ENCODE measurements around the gene REXO4.
"Not testable (repeated sequence)": the region's sequence is repeated elsewhere in the genome, so short reads cannot be mapped to it uniquely, and the experiment has no call there.

Gene REXO4

GRCh38 chr9:133417541-133418461, at the start of gene REXO4:
TSS of gene REXO4 (minus strand) at chr9:133418010. CDS start at chr9:133417844, 166 bp downstream.
- peak; percentile 91 for DNase-seq

- DNase-seq = no peak
These were observed 49.3 kb upstream of the REXO4 start for GRCh38 chr9:133467101-133467500.

GRCh38 chr9:133465984-133466383, 48.2 kb upstream of the REXO4 start:
- DNase-seq = no peak

GRCh38 chr9:133464638-133465037, 46.8 kb upstream of the REXO4 start:
- DNase-seq = no peak

GRCh38 chr9:133463864-133464615, 46.2 kb upstream of the REXO4 start:
- no peak for DNase-seq

- DNase-seq = no peak
These were observed 45.5 kb upstream of the REXO4 start for GRCh38 chr9:133463234-133463863.

- no peak for DNase-seq
These were observed 44.2 kb upstream of the REXO4 start for GRCh38 chr9:133461975-133462374.

- no peak for DNase-seq
These were observed 42.8 kb upstream of the REXO4 start for GRCh38 chr9:133460405-133461175.

- DNase-seq = peak; percentile 90
These were observed 41.9 kb upstream of the REXO4 start, which contains the start of gene CACFD1 for GRCh38 chr9:133459476-133460404. TSS of gene CACFD1 (plus strand) at chr9:133459978. CDS start at chr9:133460067, 89 bp downstream.

- DNase-seq = no peak
These were observed 41.0 kb upstream of the REXO4 start for GRCh38 chr9:133458643-133459312.

- DNase-seq = no peak
These were observed 39.9 kb upstream of the REXO4 start for GRCh38 chr9:133457748-133458147.

- no peak for DNase-seq
These were observed 39.4 kb upstream of the REXO4 start for GRCh38 chr9:133457233-133457632.

- DNase-seq = no peak
These were observed 38.6 kb upstream of the REXO4 start for GRCh38 chr9:133456409-133456808.

GRCh38 chr9:133455936-133456335, 38.1 kb upstream of the REXO4 start:
- no peak for DNase-seq

GRCh38 chr9:133454943-133455673, 37.3 kb upstream of the REXO4 start:
- no peak for DNase-seq

- DNase-seq = no peak
These were observed 36.5 kb upstream of the REXO4 start for GRCh38 chr9:133454325-133454724.

- no peak for DNase-seq
These were observed 35.8 kb upstream of the REXO4 start for GRCh38 chr9:133453651-133454050.

GRCh38 chr9:133452562-133452961, 34.8 kb upstream of the REXO4 start:
- DNase-seq = no peak

- DNase-seq = not testable (repeated sequence)
These were observed 34.1 kb upstream of the REXO4 start for GRCh38 chr9:133451865-133452264.

- no peak for DNase-seq
These were observed 31.9 kb upstream of the REXO4 start for GRCh38 chr9:133449760-133450159.

All from fibroblast of skin of right biceps (primary cell).